Hematopoietic multipotent progenitor cell treated with erythropoietin and hydrocortisone succinate and interleukin-3 and kit ligand, for 6 days (in vitro differentiated cells): Measurements from ENCODE around the gene SLC44A2.

Experiments used
- DNase-seq: peaks from one replicate; pipeline ENCODE4 v3.0.0-alpha.2; 2015

The SLC44A2 gene

DNA sequence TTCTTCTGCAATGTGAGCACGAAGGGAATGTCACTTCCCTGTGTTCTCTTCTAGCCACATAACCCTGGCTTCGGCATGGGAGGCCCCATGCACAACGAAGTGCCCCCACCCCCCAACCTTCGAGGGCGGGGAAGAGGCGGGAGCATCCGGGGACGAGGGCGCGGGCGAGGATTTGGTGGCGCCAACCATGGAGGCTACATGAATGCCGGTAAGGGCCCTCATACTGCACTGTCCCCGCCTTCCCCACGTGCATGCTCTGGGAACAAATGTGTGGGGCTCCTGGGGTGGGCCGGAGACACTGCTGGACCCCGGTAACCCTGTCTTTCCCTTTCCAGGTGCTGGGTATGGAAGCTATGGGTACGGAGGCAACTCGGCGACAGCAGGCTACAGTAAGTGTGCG is 58.2 kb downstream of the SLC44A2 start:
- no peak for DNase-seq

DNA sequence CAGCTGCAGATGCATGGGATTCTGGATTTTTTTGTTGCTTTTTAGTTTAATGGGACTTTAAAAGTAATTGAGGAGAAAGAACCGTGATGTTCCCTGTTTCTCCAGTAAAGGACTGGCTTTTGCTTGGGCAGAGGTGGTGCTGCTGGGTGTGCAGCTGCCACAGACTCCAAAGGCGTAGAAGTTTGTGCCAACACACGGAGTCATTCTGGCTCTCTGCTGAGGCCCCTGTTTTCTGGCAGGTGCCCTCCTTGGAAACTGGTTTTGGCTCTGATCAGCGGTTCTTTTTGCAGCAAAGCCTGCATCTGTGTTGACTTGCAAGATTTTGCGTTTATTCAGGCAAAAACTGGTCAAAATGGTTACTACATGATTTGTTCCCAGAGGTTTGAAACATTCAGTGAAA is 59.9 kb downstream of the SLC44A2 start:
- DNase-seq: no peak

DNA sequence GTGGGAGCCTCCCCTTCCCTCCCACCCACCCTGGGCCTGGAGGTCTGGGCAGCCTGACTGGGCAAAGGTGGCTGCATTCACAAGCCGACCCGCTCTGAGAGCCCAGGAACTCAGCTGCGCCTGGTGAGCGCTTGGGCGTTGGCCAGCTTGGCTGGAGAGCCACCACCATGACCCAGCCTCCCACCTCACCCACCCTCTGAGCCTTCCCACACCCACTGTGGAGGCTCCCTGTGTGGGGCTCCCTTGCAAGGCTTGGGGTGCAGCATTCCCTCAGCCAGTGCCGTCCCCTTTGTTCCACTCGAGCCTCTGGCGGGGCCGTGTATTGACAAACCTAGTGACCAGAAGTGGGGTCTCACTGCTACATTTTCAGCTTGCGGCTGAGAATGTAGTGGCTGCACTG is 60.8 kb downstream of the SLC44A2 start:
- DNase-seq: no peak

DNA sequence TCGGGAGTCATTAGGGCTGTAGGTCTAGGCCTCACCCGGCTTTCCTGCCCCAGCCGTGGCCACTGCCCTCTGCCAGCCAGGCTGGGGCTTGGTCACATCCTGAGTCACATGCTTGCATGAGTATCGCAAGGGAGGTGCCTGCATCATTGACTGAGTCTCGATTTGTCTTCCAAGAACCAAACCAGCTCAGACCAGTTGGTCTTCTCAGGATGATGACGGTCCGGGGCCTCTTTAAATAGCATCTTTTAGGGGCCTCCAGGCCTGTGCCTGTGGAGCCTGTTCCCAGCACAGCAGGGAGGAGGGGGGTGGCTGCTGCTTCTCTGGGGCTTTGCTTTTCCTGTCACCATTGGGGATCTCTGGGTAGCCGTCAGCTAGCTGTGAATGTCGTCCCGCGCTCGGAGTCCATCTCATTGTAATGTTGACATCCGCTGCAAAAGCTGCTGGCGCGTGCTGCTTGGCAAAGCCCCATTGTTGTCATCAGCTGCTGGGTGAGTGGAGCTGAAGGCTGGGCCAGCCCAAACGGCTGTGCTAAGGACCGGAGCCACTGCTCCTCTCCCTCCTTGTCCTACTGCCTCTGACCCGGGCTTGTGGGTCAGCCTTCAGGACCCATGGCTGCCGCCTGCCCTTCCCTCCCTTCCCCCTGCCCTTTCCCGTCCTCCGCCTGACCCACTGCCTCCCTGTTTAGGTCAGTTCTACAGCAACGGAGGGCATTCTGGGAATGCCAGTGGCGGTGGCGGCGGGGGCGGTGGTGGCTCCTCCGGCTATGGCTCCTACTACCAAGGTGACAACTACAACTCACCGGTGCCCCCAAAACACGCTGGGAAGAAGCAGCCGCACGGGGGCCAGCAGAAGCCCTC is 61.5 kb downstream of the SLC44A2 start:
- DNase-seq: no peak

DNA sequence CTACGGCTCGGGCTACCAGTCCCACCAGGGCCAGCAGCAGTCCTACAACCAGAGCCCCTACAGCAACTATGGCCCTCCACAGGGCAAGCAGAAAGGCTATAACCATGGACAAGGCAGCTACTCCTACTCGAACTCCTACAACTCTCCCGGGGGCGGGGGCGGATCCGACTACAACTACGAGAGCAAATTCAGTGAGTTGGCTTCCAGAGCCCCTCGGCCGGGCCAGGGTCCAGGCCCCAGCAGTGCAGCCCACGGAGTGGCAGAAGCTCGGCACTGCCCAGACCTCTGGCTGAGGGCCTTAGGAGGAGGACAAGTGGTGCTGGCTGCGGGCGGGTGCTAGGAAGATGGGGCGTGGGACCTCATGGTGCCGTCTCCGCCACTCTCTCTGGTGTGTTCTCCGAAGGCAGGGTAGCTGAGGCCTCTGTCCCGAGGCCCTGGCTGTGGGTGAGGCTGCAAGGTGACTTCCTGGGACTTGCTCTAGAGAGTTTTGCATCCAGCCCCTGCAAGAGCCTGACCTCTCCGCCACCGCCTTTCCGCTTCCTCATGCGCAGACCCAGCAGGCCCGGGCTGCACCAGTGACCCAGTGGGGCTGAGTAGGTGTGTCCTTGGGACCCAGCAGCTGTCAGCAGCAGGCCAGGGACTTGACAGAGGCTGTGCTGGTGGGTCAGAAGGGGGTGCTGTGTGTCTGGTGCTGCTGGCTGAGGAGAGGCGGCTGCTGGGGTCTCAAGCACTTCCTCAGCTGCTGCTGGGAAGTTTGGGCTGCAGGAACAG is 62.4 kb downstream of the SLC44A2 start:
- DNase-seq: no peak

DNA sequence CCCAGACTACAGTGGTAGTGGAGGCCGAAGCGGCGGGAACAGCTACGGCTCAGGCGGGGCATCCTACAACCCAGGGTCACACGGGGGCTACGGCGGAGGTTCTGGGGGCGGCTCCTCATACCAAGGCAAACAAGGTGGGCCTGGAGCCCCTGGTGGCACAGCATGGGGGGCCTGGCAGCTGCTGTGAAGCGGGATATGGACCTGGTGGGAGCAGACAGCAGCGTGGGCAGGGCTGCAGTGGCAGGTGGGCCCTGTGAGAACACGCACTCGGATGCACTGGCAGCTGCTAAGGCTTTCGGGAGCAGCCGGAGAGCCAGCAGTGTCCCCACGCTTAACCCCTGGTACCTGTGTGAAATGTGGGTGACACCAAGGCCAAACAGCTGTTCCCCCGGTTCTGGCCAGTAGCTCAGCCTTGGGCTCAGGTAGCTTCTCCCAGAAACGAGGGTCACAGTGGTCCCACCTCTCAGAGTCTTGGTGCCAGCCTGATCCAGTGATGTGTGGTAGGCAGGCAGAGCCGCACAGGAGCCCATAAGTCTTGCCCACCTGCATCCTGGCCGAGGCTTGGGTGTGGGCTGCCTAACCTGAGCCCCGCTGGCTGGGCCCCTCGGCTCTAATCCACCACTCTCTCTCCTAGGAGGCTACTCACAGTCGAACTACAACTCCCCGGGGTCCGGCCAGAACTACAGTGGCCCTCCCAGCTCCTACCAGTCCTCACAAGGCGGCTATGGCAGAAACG is 63.4 kb downstream of the SLC44A2 start:
- DNase-seq: no peak

DNA sequence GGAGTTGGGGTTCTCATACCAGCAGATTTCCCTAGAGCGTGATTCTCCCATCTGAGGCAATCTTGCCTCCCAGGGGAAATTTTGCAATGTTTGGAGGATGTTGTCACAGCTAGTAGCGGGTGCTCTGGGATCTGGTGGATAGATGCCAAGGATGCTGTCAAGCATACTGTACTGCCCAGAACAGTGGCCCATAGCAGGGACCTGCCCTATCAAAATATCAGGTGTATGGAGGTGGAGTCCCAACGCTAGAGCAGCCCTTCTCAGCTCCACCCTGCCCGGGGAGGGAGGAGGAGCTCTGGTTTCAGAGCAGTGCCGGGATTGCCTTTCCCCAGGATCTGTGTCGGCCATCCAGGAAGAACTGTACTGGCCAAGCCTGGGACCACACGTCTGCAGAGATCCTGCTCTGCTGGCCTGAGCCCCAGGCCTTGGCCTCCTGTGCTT is 65.0 kb downstream of the SLC44A2 start:
- DNase-seq: no peak

DNA sequence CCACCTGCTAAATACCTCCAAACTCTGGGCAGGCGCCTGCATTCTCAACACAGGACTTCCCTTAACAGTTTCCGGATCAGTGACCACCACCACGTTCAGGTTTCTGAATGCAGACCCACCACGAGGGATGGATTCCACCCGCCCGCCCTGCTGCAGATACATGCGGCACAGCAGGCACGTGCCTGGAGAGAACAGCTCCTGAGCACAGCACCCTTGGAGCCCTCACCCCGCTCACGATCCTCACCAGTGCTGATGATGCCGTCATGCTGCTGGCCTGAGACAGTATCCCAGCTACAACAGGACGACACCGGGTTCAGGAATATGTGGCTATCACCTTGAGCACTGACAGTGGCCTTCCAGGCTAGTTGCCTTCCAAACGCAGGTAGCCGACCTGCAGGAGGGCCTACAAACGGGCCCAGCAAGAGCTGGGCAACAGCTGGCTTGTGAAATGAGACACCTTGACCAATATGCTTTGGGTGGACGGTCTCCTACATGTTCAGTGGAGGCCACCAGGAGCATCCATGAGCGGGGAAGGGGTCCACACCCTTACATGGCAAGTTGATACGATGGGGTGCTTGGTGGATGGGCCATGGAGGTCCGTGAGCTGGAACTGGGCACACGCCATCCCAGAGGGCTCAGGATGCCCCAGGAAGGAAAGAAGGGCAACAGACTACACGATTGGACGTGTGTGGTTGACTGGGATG is 66.0 kb downstream of the SLC44A2 start:
- no peak for DNase-seq

DNA sequence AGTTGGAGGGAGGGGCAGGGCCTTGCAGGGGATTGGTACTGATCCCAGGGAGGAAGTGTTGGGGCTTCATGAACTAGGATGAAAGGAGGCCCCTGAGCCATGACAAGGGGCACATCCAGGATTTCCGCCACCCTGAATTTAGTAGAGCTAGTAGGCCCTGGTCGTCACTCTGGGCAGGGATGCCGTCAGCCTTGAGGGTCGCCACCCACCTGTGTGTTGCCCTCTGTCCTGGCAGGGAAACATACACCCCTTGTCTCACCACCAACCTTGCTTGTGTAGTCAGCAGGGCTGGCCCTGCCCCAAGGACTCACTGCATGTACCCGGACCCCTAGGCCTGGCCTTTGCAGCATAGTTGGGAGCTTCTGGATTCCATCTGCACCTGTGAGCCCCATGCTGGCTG is 66.5 kb downstream of the SLC44A2 start:
- DNase-seq: no peak

DNA sequence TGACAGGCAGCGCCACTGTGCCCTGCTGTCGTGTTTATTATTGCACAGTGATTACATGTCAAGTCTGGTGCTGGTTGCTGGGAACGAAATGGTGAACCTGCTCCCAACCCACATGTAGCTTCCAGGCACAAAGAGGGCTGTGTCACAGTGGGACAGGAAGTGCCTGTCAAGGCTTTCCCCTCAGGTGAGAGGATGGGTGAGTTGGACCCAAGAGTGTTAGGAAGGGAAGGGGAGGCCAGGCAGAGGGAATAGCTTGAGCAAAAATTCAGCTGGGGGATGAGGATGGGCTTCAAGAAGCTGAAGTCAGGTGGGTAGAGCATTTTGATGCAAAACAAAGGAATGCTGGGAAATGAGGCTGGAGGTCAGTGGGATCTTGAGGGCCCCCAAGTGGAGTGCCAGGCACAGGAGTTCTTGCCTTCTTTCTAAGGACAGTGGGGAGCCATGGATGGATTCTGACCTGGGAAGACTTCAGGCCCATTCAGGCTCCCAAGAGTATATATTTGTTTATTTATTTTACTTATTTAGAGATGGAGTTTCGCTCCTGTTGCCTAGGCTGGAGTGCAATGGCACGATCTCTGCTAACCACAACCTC is 67.4 kb downstream of the SLC44A2 start:
- DNase-seq: no peak
